Measurements from ENCODE around the gene ACVRL1.

DNA sequence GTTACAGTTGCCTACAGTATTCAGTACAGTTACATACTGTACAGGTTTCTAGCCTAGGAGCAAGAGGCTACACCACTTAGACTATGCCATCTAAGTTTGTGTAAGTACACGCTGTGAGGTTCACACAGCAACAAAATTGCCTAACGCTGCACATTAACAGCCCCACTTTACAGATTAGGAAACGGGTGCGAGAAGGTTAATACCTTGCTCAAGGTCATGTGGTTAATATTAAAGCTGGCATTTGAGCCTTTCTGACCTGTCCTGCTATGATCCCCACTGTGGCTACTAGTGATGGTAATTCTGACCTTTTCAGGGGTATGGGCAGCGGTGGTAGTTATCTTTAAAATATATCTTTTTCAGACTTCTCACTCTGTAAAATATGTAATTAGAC, 65.1 kb downstream of the ACVRL1 start:
- TF ChIP-seq, protein P1, sequence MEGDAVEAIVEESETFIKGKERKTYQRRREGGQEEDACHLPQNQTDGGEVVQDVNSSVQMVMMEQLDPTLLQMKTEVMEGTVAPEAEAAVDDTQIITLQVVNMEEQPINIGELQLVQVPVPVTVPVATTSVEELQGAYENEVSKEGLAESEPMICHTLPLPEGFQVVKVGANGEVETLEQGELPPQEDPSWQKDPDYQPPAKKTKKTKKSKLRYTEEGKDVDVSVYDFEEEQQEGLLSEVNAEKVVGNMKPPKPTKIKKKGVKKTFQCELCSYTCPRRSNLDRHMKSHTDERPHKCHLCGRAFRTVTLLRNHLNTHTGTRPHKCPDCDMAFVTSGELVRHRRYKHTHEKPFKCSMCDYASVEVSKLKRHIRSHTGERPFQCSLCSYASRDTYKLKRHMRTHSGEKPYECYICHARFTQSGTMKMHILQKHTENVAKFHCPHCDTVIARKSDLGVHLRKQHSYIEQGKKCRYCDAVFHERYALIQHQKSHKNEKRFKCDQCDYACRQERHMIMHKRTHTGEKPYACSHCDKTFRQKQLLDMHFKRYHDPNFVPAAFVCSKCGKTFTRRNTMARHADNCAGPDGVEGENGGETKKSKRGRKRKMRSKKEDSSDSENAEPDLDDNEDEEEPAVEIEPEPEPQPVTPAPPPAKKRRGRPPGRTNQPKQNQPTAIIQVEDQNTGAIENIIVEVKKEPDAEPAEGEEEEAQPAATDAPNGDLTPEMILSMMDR (IDR thresholded peaks at IDR 0.05; ENCODE audit: low read length), result no peak
- no peak for TF ChIP-seq EZH2 (IDR thresholded peaks at IDR 0.05; ENCODE audit: borderline replicate concordance, low read length)

Measured in OCI-LY1 (cell line).